ENCODE results near the gene MRI1.

GRCh38 chr19:13751436-13751835, 12.9 kb upstream of the MRI1 start:
- no peak for TF ChIP-seq CTCF (IDR thresholded peaks at IDR 0.05)
- TF ChIP-seq RCOR1 (IDR thresholded peaks at IDR 0.05; ENCODE audit: low read depth, low read length): no peak
- TF ChIP-seq CHD4 (IDR thresholded peaks at IDR 0.05; ENCODE audit: borderline replicate concordance): no peak
- TF ChIP-seq EP300 (IDR thresholded peaks at IDR 0.05): no peak
- TF ChIP-seq JUN (IDR thresholded peaks at IDR 0.05): no peak
- no peak for TF ChIP-seq KDM5A (IDR thresholded peaks at IDR 0.05)

Data from A549 (cell line).